Esophagus muscularis mucosa (tissue), 4 donors: ENCODE measurements around the gene ELOF1.
A peak's percentile ranks its signal among the peaks of the same experiment; 100 is the strongest.

Experiments used
- EP300 ChIP-seq: sonication (generic); formaldehyde crosslinking; IDR thresholded peaks from one replicate; pipeline ENCODE4 v1.6.1; 2017; ENCODE audit warnings: antibody characterized with exemption
- POLR2A ChIP-seq: fragments of 450-650 bp; IDR thresholded peaks from one replicate; pipeline ENCODE4 v1.6.1; 2017; ENCODE audit warnings: antibody characterized with exemption, moderate library complexity, mild to moderate bottlenecking, low read depth
- POLR2AphosphoS5 ChIP-seq, 2 donors: sonication (generic); formaldehyde crosslinking; IDR thresholded peaks; one replicate each; pipeline ENCODE4 v1.6.1; 2017; ENCODE audit warnings: antibody characterized with exemption in 2 of 2
- TF ChIP-seq, protein P1 (sequence below), 3 experiments: fragments of 200-600 bp in 2 of 3; fragments of 450-650 bp in 1 of 3; sonication (generic) in 2 of 3; IDR thresholded peaks; one replicate each; pipeline ENCODE4 v1.5.1; 2017 to 2019; ENCODE audit warnings: antibody characterized with exemption in 3 of 3, mild to moderate bottlenecking in 2 of 3, moderate library complexity in 1 of 3

DNA sequence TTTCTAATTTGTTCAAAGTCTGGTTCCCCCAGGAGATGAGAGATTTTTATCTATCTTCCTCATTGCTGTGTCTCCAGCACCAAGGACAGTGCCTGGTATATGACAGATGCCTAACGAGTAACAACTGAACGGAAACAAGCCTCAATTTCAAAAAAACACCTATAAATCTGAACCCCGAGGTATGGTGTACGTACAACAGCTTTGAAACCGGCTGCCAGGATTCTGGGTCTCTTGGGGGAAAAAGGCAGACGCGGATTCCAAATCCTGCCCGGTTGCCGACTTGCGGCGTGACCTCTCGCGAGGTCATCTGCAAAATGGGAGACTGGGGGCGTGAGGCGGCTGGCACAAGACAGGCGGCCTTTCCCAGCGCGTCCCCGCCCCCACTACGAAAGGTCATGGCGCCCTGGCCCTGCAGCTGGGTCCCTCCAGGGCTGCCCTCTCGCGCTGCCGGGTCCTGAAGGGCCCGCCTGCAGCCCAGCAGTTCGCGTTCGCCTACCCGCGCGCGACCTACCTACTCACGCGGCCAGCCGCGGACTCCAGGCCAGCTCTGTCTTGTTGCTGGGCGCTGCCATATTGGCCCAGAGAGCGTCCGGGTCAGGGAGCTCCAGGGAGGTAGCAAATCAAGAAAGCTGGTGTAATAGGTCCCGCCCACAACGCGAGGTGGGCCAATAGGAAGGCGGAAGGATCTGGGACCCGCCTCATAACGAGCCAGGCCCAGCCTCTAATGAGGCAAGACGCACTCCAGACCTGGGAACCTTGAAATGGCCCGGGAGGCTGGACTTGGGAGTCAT, 30.3 kb downstream of the ELOF1 start, which contains the start of gene ECSIT:
- TF ChIP-seq, protein P1, sequence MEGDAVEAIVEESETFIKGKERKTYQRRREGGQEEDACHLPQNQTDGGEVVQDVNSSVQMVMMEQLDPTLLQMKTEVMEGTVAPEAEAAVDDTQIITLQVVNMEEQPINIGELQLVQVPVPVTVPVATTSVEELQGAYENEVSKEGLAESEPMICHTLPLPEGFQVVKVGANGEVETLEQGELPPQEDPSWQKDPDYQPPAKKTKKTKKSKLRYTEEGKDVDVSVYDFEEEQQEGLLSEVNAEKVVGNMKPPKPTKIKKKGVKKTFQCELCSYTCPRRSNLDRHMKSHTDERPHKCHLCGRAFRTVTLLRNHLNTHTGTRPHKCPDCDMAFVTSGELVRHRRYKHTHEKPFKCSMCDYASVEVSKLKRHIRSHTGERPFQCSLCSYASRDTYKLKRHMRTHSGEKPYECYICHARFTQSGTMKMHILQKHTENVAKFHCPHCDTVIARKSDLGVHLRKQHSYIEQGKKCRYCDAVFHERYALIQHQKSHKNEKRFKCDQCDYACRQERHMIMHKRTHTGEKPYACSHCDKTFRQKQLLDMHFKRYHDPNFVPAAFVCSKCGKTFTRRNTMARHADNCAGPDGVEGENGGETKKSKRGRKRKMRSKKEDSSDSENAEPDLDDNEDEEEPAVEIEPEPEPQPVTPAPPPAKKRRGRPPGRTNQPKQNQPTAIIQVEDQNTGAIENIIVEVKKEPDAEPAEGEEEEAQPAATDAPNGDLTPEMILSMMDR (IDR thresholded peaks at IDR 0.05): no peak
- TF ChIP-seq POLR2A: no peak
- TF ChIP-seq EP300: no peak
- TF ChIP-seq POLR2AphosphoS5 (IDR thresholded peaks at IDR 0.05): peak; percentile 79 to 85
